GM12878 (cell line): Measurements from ENCODE around the gene GFOD2.

ENCODE experiments used
- BHLHE40 ChIP-seq, 2 experiments: fragments of 450-650 bp in 1 of 2; IDR thresholded peaks; 2 replicates each; pipeline ENCODE4 v1.6.1; 2011 to 2017; ENCODE audit warnings: low read depth in 2 of 2, borderline replicate concordance in 1 of 2, improper control_type of control experiment in 1 of 2, low read length in 1 of 2, mild to moderate bottlenecking in 1 of 2
- CBFB ChIP-seq: IDR thresholded peaks from 2 replicates; pipeline ENCODE4 v1.6.1; 2016; ENCODE audit warnings: antibody characterized with exemption, low read depth
- CTCF ChIP-seq, 3 experiments: IDR thresholded peaks in 2 of 3; conservative IDR thresholded peaks in 1 of 3; 2 replicates each; pipeline ENCODE4 v1.5.1; 2011; ENCODE audit warnings: low read depth in 3 of 3, low read length in 3 of 3, mild to moderate bottlenecking in 3 of 3, control low read depth in 2 of 3, moderate library complexity in 2 of 3, inconsistent platforms in 1 of 3, mixed read lengths in 1 of 3; ENCODE audit not compliant: control insufficient read depth in 2 of 3, insufficient read depth in 1 of 3; ENCODE audit errors: extremely low read depth in 1 of 3
- FOS ChIP-seq: IDR thresholded peaks from 3 replicates; pipeline ENCODE4 v1.6.1; 2011; ENCODE audit warnings: borderline replicate concordance; ENCODE audit not compliant: insufficient read length; ENCODE audit errors: extremely low read depth
- GABPA ChIP-seq: IDR thresholded peaks from 2 replicates; pipeline ENCODE4 v1.6.1; 2014; ENCODE audit warnings: antibody characterized with exemption, low read depth, mild to moderate bottlenecking, inconsistent platforms
- HDAC2 ChIP-seq: fragments of 200-600 bp; sonication (generic); IDR thresholded peaks from 2 replicates; pipeline ENCODE4 v1.6.1; 2017
- POLR2AphosphoS5 ChIP-seq: IDR thresholded peaks from 2 replicates; pipeline ENCODE4 v1.6.1; 2011; ENCODE audit warnings: mild to moderate bottlenecking, low read length, inconsistent platforms
- ZNF384 ChIP-seq: IDR thresholded peaks from 2 replicates; pipeline ENCODE4 v1.6.1; 2012; ENCODE audit warnings: low read depth, mild to moderate bottlenecking, low read length, improper control_type of control experiment, borderline replicate concordance

- no peak for TF ChIP-seq CTCF (IDR thresholded peaks at IDR 0.05 in 2 of 3, conservative IDR thresholded peaks at IDR 0.05 in 1 of 3; ENCODE audit: control insufficient read depth in 2 of 3, extremely low read depth in 1 of 3, insufficient read depth in 1 of 3, low read depth in 3 of 3, low read length in 3 of 3)
- TF ChIP-seq FOS, result no peak
- no peak for TF ChIP-seq ZNF384
- no peak for TF ChIP-seq GABPA
- no peak for TF ChIP-seq POLR2AphosphoS5
- TF ChIP-seq BHLHE40 (IDR thresholded peaks at IDR 0.05; ENCODE audit: borderline replicate concordance in 1 of 2, low read depth in 2 of 2, low read length in 1 of 2), result no peak
- no peak for TF ChIP-seq HDAC2
- TF ChIP-seq CBFB, result no peak
These were observed 69.1 kb downstream of the GFOD2 start for GRCh38 chr16:67650023-67650422.
